Body of pancreas (tissue), 4 donors: ENCODE data around the gene NUMA1.

ENCODE experiments used
- POLR2A ChIP-seq, 3 donors: fragments of 450-650 bp; IDR thresholded peaks; one replicate each; pipeline ENCODE4 v1.6.1; 2016; ENCODE audit warnings: antibody characterized with exemption in 3 of 3, mild to moderate bottlenecking in 2 of 3
- TF ChIP-seq, protein P1 (sequence below), 7 experiments: fragments of 450-650 bp in 4 of 7; fragments of 200-600 bp in 3 of 7; sonication (generic) in 3 of 7; IDR thresholded peaks; one replicate each; pipeline ENCODE4 v1.5.1; 2016 to 2019; ENCODE audit warnings: antibody characterized with exemption in 7 of 7

DNA sequence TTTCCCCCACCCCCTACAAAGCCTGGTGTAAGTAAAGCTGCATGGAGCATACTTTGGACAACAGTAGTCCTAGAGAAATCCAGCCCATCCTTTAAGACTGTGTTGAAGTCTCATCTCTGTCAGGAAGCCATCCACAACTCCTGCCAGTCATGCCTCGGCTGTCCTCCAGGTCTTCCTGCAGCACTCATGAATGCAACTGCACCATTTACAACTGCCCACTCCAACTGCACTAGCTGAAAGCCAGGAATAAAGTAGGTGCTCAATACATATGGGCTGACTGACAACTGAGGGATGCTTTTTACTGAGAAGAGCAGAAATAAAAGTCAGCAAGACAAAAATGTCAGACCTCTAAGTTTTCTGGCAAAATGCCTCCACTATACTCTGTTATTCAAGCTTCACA lies 54.3 kb downstream of the NUMA1 start:
- TF ChIP-seq, protein P1, sequence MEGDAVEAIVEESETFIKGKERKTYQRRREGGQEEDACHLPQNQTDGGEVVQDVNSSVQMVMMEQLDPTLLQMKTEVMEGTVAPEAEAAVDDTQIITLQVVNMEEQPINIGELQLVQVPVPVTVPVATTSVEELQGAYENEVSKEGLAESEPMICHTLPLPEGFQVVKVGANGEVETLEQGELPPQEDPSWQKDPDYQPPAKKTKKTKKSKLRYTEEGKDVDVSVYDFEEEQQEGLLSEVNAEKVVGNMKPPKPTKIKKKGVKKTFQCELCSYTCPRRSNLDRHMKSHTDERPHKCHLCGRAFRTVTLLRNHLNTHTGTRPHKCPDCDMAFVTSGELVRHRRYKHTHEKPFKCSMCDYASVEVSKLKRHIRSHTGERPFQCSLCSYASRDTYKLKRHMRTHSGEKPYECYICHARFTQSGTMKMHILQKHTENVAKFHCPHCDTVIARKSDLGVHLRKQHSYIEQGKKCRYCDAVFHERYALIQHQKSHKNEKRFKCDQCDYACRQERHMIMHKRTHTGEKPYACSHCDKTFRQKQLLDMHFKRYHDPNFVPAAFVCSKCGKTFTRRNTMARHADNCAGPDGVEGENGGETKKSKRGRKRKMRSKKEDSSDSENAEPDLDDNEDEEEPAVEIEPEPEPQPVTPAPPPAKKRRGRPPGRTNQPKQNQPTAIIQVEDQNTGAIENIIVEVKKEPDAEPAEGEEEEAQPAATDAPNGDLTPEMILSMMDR (IDR thresholded peaks at IDR 0.05), result no peak
- no peak for TF ChIP-seq POLR2A (IDR thresholded peaks at IDR 0.05)
